GM12801 (cell line): ENCODE data around the gene NACC1.

ENCODE experiments used
- CTCF ChIP-seq: IDR thresholded peaks from one replicate; pipeline ENCODE4 v1.5.1; 2011; ENCODE audit warnings: control low read depth; ENCODE audit not compliant: insufficient read length; ENCODE audit errors: extremely low read depth

Gene NACC1

GRCh38 chr19:13120031-13120430 lies 2.0 kb downstream of the NACC1 start:
- TF ChIP-seq CTCF, result no peak

GRCh38 chr19:13120817-13121216 lies 2.8 kb downstream of the NACC1 start:
- TF ChIP-seq CTCF, result no peak

DNA sequence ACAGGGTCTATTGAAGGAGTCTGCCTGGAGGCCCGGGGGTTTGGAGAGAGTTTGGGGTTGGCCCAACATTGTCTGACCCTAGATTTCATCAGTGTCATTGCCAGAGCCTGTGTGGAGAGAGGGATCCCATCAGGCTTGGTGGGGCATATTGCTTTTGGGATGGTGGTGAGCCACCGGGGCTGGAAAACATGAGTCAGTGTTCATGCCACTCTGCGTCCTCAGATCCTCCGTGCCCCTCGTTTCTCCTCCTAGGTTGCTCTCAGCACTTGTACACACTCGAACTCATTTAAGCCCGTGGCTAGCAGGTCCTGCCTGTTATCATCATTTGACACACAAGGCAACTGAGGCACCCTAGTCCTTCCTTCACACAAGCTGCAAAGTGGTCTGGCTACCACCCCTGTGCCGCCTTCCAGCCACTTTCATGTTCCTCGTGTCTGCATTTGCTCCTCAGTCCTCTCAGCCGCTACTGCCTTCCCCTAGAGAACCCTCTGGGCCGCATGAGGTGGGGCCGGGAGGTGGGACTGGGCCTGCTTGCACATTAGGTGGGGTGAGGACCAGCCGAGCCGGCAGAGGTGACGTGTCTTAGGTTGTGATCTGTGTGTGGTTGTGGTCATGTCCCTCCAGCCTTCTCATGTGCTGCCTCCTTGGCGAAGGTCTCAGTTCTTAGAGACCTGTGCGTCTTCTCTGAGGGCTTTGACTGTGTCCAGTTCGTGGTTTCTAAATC lies 3.6 kb downstream of the NACC1 start:
- TF ChIP-seq CTCF, result no peak

- no peak for TF ChIP-seq CTCF
Measured at GRCh38 chr19:13122275-13122878, 4.3 kb downstream of the NACC1 start.

DNA sequence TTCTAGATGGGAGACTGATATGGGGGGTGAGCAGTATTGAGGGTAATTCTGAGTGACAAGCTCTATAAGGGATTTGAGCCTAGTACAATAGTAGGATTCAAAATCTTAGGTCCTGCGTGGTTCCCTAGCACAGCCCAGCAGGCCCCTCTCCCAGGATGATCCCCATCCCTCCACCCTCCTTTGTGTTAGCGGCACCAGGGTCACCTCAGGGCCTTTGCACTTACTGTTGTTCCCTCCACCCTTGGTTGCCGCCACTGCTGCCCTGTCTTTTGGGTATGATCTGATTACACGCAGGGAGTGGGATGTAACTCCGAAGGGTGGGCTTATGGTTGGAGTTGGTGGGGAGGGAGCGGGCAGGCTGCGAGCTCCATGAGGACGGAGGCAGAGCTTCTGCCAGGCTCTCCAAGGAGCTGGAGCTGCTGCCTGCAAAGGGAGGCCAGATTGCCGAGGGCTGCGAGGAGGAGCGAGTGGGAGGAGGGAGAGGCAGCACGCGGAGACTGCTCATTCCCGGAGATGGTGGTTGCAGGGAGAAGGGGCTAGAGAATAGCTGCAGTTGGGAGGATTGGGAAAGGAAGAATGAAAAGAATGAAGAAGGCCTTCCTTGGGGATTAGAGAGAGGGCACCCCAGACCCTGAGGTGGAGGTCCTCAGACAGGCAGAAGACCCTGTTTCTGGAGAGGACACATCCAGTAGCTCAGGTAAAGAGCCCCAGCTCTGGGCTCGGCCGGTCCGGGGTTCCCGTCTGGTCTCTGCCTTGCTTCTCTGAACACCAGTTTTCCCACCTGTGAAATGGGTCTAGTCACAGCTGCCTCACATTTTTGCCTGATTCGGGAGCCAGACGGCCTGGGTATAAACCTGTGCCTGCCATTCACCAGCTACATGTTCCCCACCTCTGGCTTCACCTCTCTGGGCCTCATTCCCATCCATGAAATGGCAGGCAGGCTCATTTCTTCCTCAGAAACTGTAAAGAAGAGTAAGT lies 5.2 kb downstream of the NACC1 start:
- TF ChIP-seq CTCF, result no peak

GRCh38 chr19:13127051-13127450 lies 9.0 kb downstream of the NACC1 start:
- no peak for TF ChIP-seq CTCF
